Measurements from ENCODE around the gene SRRM2. TPM values are rescaled to one million over a fixed set of nuclear protein-coding genes. Genes with fewer than 3 reads are reported as not detected.

SRRM2 gene
- 517 TPM for polyA plus RNA-seq (2013)

DNA sequence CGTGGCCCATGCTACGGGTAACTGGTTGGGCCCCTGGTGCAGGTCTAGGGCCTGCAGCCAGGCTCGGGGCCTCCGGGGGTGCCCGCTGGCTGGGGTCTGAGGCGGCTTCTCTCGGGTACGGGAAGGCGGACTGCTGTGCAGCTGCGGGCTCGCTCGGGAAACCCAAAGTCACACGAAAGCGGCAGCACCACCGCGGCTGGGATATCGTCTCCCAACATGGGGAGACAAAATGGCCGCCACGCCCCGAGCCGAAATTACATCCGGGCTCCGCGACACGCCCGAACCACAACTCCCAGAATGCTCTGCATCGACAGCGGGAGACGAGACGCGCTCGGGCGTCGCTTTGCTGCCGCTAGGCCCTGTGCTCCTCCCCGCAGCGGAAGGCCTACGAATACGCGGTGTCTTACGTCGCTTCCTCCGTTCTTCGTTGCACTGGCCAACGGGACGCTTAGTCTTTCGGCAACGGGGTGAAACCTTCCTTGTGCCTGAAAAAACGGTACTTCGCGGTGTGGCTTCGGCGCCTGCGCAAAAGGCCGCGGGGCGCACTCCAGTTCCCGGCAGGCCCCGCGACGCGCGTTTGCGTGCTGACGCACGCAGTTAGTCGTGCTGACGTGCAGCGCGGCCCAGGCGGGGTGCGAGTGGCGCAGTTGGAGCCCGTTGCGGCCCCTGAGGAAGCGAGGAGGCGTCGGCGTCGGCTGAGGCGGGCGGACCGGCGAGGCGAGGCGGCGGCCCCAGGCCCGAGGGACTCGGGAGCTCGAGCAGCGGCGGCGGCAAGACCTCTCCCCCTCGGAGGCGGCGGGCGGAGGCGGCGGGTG is at the start of gene SRRM2:
SRRM2 (plus strand) TSS at position 604 of the 815 bp plus-strand sequence. CDS start 3,727 bp downstream, outside the sequence.
- H3K36me3 ChIP-seq (ENCODE audit: control insufficient read depth in 4 of 4, insufficient read depth in 4 of 4, low read length in 3 of 4), result peaks cover 0 to 36% (median 14%) of the 10 kb centered on the region in 4 experiments
- DNase-seq, result peak; percentile 97 to 99 (median 98)
- ChIA-PET CTCF (no interaction called here), POLR2A (interaction anchor here (1.6 kb wide), 1 partner anchor 26 kb away, joined by 5 read pairs; the partner anchor contains the start of gene ELOB)
- no peaks in the 10 kb centered on the region for H3K9me3 ChIP-seq (ENCODE audit: control extremely low read depth in 1 of 5, control insufficient read depth in 4 of 5, insufficient read depth in 2 of 5, low read depth in 1 of 5, low read length in 4 of 5)
- 5% methylated on average over 90 of the region's 99 CpGs for WGBS (ENCODE audit: insufficient coverage)
- peak within 1 kb of the TSS; percentile 88 to 96 for H3K27ac ChIP-seq (ENCODE audit: insufficient read depth in 1 of 2, low read depth in 1 of 2, low read length in 2 of 2, poor library complexity in 1 of 2, severe bottlenecking in 2 of 2)
- H3K27me3 ChIP-seq (replicated peaks in 2 of 5; ENCODE audit: control insufficient read depth in 4 of 5, insufficient read depth in 5 of 5, low read length in 4 of 5), result no peaks in the 10 kb centered on the region
- peak within 1 kb of the TSS; percentile 66 to 98 (median 92) for H3K4me3 ChIP-seq (ENCODE audit: control insufficient read depth in 1 of 7, extremely low read depth in 1 of 7, insufficient read depth in 4 of 7, low read depth in 2 of 7, low read length in 6 of 7)
- H3K4me1 ChIP-seq (ENCODE audit: control extremely low read depth in 1 of 4, control insufficient read depth in 4 of 4, insufficient read depth in 4 of 4, low read length in 3 of 4), result peaks cover 13 to 33% (median 33%) of the 10 kb centered on the region in 4 experiments

DNA sequence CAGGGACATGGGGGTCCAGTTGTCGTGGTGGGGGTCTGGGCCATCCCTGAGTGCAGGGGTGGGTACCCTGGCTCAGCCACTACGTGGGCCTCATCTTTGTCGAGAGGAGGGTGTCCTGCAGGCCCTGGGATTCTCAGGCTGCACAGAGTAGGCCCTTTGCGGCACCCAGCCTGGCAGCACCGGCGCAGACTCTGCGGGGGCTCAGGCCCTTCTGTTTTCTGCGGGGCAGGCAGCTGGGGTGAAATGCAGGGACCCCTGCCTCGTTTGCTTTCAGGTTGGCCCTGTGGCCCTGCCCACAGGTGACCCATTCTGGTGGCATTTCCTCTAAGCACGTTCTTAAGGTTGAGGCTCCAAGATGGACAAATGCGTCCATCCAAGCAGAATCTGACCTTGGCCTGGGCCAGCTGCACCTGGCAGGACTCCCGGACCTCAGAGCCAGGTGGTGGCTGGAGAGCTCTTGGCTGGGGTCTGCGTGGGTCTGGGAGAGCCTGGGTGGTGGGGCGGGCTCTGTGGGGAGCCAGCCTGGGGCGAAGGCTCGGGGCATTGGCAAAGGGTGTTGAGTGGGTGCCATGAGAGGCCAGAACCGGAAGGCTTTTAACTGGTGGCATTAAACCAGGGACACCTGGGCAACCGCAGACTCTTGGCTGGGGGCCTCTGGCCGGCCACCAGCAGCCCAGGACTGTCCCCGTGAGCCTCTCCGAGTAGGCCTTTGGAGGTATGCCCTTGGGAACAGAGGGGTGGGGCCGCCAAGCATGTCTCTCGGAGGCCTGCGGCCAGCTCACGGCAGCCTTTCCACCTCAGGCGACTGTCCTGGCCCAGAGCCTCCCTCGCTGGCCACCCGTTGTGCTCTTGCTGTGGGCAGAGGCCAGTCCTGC is 49.3 kb upstream of the SRRM2 start:
- Histone ChIP-seq H3K36me3 (ENCODE audit: control insufficient read depth in 4 of 4, insufficient read depth in 4 of 4, low read length in 3 of 4) (peaks cover 9 to 94% (median 61%) of the 10 kb centered on the region in 4 experiments), H3K4me3 (ENCODE audit: control insufficient read depth in 1 of 7, extremely low read depth in 1 of 7, insufficient read depth in 4 of 7, low read depth in 2 of 7, low read length in 6 of 7) (no peak overlapping the region), H3K27ac (ENCODE audit: insufficient read depth in 1 of 2, low read depth in 1 of 2, low read length in 2 of 2, poor library complexity in 1 of 2, severe bottlenecking in 2 of 2) (no peak overlapping the region), H3K9me3 (ENCODE audit: control extremely low read depth in 1 of 5, control insufficient read depth in 4 of 5, insufficient read depth in 2 of 5, low read depth in 1 of 5, low read length in 4 of 5) (no peaks in the 10 kb centered on the region), H3K27me3 (replicated peaks in 2 of 5; ENCODE audit: control insufficient read depth in 4 of 5, insufficient read depth in 5 of 5, low read length in 4 of 5) (no peaks in the 10 kb centered on the region), H3K4me1 (ENCODE audit: control extremely low read depth in 1 of 4, control insufficient read depth in 4 of 4, insufficient read depth in 4 of 4, low read length in 3 of 4) (no peaks in the 10 kb centered on the region)
- DNase-seq, result no peak
- WGBS (ENCODE audit: insufficient coverage), result 95% methylated on average over 26 of the region's 28 CpGs
- ChIA-PET CTCF (no interaction called here), POLR2A (no interaction called here)

- no peaks in the 10 kb centered on the region for H3K4me1 ChIP-seq (ENCODE audit: control extremely low read depth in 1 of 4, control insufficient read depth in 4 of 4, insufficient read depth in 4 of 4, low read length in 3 of 4)
- no peak for DNase-seq
- H3K27me3 ChIP-seq (replicated peaks in 2 of 5; ENCODE audit: control insufficient read depth in 4 of 5, insufficient read depth in 5 of 5, low read length in 4 of 5), result no peaks in the 10 kb centered on the region
- CTCF ChIA-PET, result interaction anchor here (0.9 kb wide), 1 partner anchor 14 kb away, joined by 3 read pairs; no protein-coding TSS in a partner anchor
- no peak overlapping the region for H3K4me3 ChIP-seq (ENCODE audit: control insufficient read depth in 1 of 7, extremely low read depth in 1 of 7, insufficient read depth in 4 of 7, low read depth in 2 of 7, low read length in 6 of 7)
- H3K36me3 ChIP-seq (ENCODE audit: control insufficient read depth in 4 of 4, insufficient read depth in 4 of 4, low read length in 3 of 4), result peaks cover 6 to 95% (median 58%) of the 10 kb centered on the region in 4 experiments
- POLR2A ChIA-PET, result no interaction called here
- WGBS (ENCODE audit: insufficient coverage), result 95% methylated on average over 29 of the region's 33 CpGs
- no peak overlapping the region for H3K27ac ChIP-seq (ENCODE audit: insufficient read depth in 1 of 2, low read depth in 1 of 2, low read length in 2 of 2, poor library complexity in 1 of 2, severe bottlenecking in 2 of 2)
- no peaks in the 10 kb centered on the region for H3K9me3 ChIP-seq (ENCODE audit: control extremely low read depth in 1 of 5, control insufficient read depth in 4 of 5, insufficient read depth in 2 of 5, low read depth in 1 of 5, low read length in 4 of 5)
Measured at GRCh38 chr16:2704166-2704982, 48.1 kb upstream of the SRRM2 start.

DNA sequence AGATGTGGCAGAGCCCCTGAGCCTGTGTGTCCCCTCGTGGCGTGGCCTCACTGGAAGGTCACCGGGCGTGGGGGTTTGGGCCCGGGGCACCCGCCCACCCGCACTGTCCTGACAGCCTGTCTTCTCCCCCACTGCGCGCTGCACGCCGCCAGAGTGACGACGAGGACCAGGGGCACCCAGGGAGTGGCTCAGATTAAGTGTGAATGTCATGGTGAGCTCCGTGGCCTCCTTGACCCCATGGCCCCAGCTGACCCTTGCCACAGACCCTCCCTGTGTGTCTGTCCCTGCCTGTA is 47.5 kb upstream of the SRRM2 start:
- H3K36me3 ChIP-seq (ENCODE audit: control insufficient read depth in 4 of 4, insufficient read depth in 4 of 4, low read length in 3 of 4), result peaks cover 2 to 95% (median 53%) of the 10 kb centered on the region in 4 experiments
- H3K9me3 ChIP-seq (ENCODE audit: control extremely low read depth in 1 of 5, control insufficient read depth in 4 of 5, insufficient read depth in 2 of 5, low read depth in 1 of 5, low read length in 4 of 5), result no peaks in the 10 kb centered on the region
- ChIA-PET CTCF (no interaction called here), POLR2A (no interaction called here)
- no peak overlapping the region for H3K27ac ChIP-seq (ENCODE audit: insufficient read depth in 1 of 2, low read depth in 1 of 2, low read length in 2 of 2, poor library complexity in 1 of 2, severe bottlenecking in 2 of 2)
- DNase-seq, result no peak
- 100% methylated on average over 7 of the region's 14 CpGs for WGBS (ENCODE audit: insufficient coverage)
- no peaks in the 10 kb centered on the region for H3K4me1 ChIP-seq (ENCODE audit: control extremely low read depth in 1 of 4, control insufficient read depth in 4 of 4, insufficient read depth in 4 of 4, low read length in 3 of 4)
- no peak overlapping the region for H3K4me3 ChIP-seq (ENCODE audit: control insufficient read depth in 1 of 7, extremely low read depth in 1 of 7, insufficient read depth in 4 of 7, low read depth in 2 of 7, low read length in 6 of 7)
- no peaks in the 10 kb centered on the region for H3K27me3 ChIP-seq (replicated peaks in 2 of 5; ENCODE audit: control insufficient read depth in 4 of 5, insufficient read depth in 5 of 5, low read length in 4 of 5)

DNA sequence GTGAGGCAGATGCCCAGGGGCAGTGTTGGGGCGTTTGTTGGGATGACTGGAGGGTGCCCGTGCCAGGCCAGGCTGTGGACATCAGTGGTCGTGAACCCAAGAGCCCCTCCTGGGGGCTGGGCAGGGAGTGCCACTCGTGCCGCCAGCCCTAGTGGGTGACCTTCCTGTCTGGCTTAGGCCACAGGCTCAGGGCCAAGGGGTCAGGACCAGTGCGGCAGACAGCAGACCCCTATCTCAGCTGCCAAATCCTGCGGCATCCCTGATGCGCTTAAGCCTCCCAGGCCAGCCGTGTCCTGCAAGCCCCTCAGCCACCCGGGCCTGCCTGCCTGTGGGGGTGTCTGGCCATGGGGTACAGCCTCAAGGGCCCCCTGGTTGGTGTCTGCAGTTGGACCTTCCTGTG is 47.1 kb upstream of the SRRM2 start:
- Histone ChIP-seq H3K4me3 (ENCODE audit: control insufficient read depth in 1 of 7, extremely low read depth in 1 of 7, insufficient read depth in 4 of 7, low read depth in 2 of 7, low read length in 6 of 7) (no peak overlapping the region), H3K27ac (ENCODE audit: insufficient read depth in 1 of 2, low read depth in 1 of 2, low read length in 2 of 2, poor library complexity in 1 of 2, severe bottlenecking in 2 of 2) (no peak overlapping the region), H3K36me3 (ENCODE audit: control insufficient read depth in 4 of 4, insufficient read depth in 4 of 4, low read length in 3 of 4) (peaks cover 2 to 91% (median 49%) of the 10 kb centered on the region in 4 experiments), H3K27me3 (replicated peaks in 2 of 5; ENCODE audit: control insufficient read depth in 4 of 5, insufficient read depth in 5 of 5, low read length in 4 of 5) (no peaks in the 10 kb centered on the region), H3K4me1 (ENCODE audit: control extremely low read depth in 1 of 4, control insufficient read depth in 4 of 4, insufficient read depth in 4 of 4, low read length in 3 of 4) (no peaks in the 10 kb centered on the region), H3K9me3 (ENCODE audit: control extremely low read depth in 1 of 5, control insufficient read depth in 4 of 5, insufficient read depth in 2 of 5, low read depth in 1 of 5, low read length in 4 of 5) (no peaks in the 10 kb centered on the region)
- WGBS (ENCODE audit: insufficient coverage), result 97% methylated on average over 10 of the region's 10 CpGs
- DNase-seq, result no peak
- ChIA-PET POLR2A (interaction anchor here (0.7 kb wide), 1 partner anchor 872 kb away, joined by 3 read pairs; no protein-coding TSS in a partner anchor), CTCF (no interaction called here)

DNA sequence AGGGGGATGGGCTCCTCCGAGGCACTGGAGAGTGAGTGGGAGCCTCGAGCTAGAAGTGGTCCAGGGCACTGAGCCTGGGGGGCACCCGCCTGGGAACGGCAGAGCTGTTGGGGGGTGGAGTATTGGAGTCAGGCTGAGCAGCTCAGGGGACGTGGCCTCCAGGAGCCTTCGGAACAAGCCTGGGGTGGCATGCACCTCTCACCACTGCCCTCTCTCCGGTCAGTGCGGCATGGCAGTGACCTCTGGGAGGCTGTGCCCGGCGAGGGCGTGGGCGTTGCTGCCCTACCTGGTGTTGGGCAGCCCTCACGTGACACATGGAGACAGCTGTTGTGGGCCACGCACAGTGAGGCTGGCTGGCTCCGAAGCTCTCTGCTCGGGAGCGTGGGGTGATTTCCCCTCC is 46.4 kb upstream of the SRRM2 start:
- H3K27me3 ChIP-seq (replicated peaks in 2 of 5; ENCODE audit: control insufficient read depth in 4 of 5, insufficient read depth in 5 of 5, low read length in 4 of 5), result no peaks in the 10 kb centered on the region
- 99% methylated on average over 17 of the region's 17 CpGs for WGBS (ENCODE audit: insufficient coverage)
- no peak overlapping the region for H3K4me3 ChIP-seq (ENCODE audit: control insufficient read depth in 1 of 7, extremely low read depth in 1 of 7, insufficient read depth in 4 of 7, low read depth in 2 of 7, low read length in 6 of 7)
- H3K9me3 ChIP-seq (ENCODE audit: control extremely low read depth in 1 of 5, control insufficient read depth in 4 of 5, insufficient read depth in 2 of 5, low read depth in 1 of 5, low read length in 4 of 5), result no peaks in the 10 kb centered on the region
- no peak for DNase-seq
- peaks cover 2 to 84% (median 45%) of the 10 kb centered on the region in 4 experiments for H3K36me3 ChIP-seq (ENCODE audit: control insufficient read depth in 4 of 4, insufficient read depth in 4 of 4, low read length in 3 of 4)
- POLR2A ChIA-PET, result interaction anchor here (0.7 kb wide), 1 partner anchor 872 kb away, joined by 3 read pairs; no protein-coding TSS in a partner anchor
- H3K27ac ChIP-seq (ENCODE audit: insufficient read depth in 1 of 2, low read depth in 1 of 2, low read length in 2 of 2, poor library complexity in 1 of 2, severe bottlenecking in 2 of 2), result no peak overlapping the region
- H3K4me1 ChIP-seq (ENCODE audit: control extremely low read depth in 1 of 4, control insufficient read depth in 4 of 4, insufficient read depth in 4 of 4, low read length in 3 of 4), result no peaks in the 10 kb centered on the region
- CTCF ChIA-PET, result no interaction called here
